SJSA1 (cell line): ENCODE results near the gene C1orf159. TPM values are rescaled to one million over a fixed set of nuclear protein-coding genes. Genes with fewer than 3 reads are reported as not detected.

Experiments used
- DNase-seq, 2 experiments: peaks; one replicate each; pipeline ENCODE4 v3.0.0-alpha.2; 2015 to 2020; ENCODE audit warnings: low spot score in 2 of 2, low read depth in 1 of 2
- H3K27ac ChIP-seq: fragments of 250-450 bp; sonication (Bioruptor Pico); 2 replicates; pipeline ENCODE4 v1.5.1; 2020; ENCODE audit warnings: mild to moderate bottlenecking, moderate library complexity
- H3K27me3 ChIP-seq: fragments of 250-450 bp; sonication (Bioruptor Pico); replicated peaks from 2 replicates; pipeline ENCODE4 v1.5.1; 2020; ENCODE audit warnings: mild to moderate bottlenecking, moderate library complexity
- H3K36me3 ChIP-seq: fragments of 250-450 bp; sonication (Bioruptor Pico); 2 replicates; pipeline ENCODE4 v1.5.1; 2020; ENCODE audit warnings: mild to moderate bottlenecking
- H3K4me1 ChIP-seq: fragments of 250-450 bp; sonication (Bioruptor Pico); replicated peaks from 2 replicates; pipeline ENCODE4 v1.6.1; 2021; ENCODE audit warnings: mild to moderate bottlenecking
- H3K4me3 ChIP-seq: fragments of 250-450 bp; sonication (Bioruptor Pico); 2 replicates; pipeline ENCODE4 v1.5.1; 2020; ENCODE audit warnings: mild to moderate bottlenecking
- H3K9me3 ChIP-seq: fragments of 250-450 bp; sonication (Bioruptor Pico); replicated peaks from 2 replicates; pipeline ENCODE4 v1.5.1; 2020; ENCODE audit warnings: mild to moderate bottlenecking
- total RNA-seq: library from RNA; depleted of rRNA; stranded (reverse); fragments of >200 nt; shearing (Covaris generic); gene quantifications from 2 replicates; pipeline ENCODE4 v1.2.3, GENCODE V29; 2014

Gene C1orf159
- total RNA-seq, 1 experiment from 2014 or later, result 15.4 TPM

- H3K27ac ChIP-seq, result no peak overlapping the region
- no peaks in the 10 kb centered on the region for H3K9me3 ChIP-seq
- no peaks in the 10 kb centered on the region for H3K36me3 ChIP-seq
- no peak overlapping the region for H3K4me3 ChIP-seq
- 0 out of 2 replicates have a peak, but pooled peaks cover 2% of the 10 kb centered on the region for H3K27me3 ChIP-seq
- no peaks in the 10 kb centered on the region for H3K4me1 ChIP-seq
- DNase-seq, result peak in 1 of 2 experiments; percentile 31
These were observed 22.3 kb downstream of the C1orf159 start for GRCh38 chr1:1093610-1093943.

DNA sequence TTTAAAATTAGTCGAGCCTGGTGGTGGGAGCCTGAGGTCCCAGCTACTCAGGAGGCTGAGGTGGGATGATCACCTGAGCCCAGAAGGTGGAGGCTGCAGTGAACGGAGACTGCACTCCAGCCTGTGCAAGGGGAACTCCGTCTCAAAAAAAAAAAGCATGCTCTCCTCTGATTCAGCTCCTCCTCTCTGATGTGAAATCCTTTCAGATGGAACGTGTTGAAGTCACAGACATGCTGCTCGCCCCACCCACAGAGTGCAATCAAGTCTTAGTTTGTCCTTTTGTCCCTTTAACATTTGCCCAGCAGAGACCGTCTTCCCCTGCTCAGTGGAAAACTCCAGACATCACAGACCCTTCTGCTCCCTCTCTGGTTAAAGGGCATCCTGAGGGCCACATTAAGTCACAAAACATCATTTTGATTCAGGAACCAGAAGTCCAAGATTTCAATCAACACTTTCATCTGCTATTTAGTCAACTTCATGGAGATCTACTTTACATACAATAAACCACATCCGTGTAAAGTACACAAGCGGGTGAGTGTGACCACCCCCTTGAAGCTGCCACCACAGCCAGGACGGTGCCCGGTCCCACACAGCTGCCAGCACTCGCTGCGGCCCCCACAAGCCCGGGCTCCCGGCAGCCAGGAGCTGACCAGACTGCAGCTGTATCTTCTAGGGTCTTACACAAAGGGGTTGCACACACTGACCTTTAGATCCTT, 22.8 kb downstream of the C1orf159 start:
- no peak overlapping the region for H3K4me3 ChIP-seq
- DNase-seq, result peak in 1 of 2 experiments; percentile 26
- no peaks in the 10 kb centered on the region for H3K36me3 ChIP-seq
- no peaks in the 10 kb centered on the region for H3K9me3 ChIP-seq
- no peaks in the 10 kb centered on the region for H3K4me1 ChIP-seq
- no peaks in the 10 kb centered on the region for H3K27me3 ChIP-seq
- no peak overlapping the region for H3K27ac ChIP-seq

GRCh38 chr1:1092149-1092855, 23.6 kb downstream of the C1orf159 start:
- H3K4me3 ChIP-seq, result no peak overlapping the region
- H3K4me1 ChIP-seq, result no peaks in the 10 kb centered on the region
- H3K9me3 ChIP-seq, result no peaks in the 10 kb centered on the region
- no peaks in the 10 kb centered on the region for H3K27me3 ChIP-seq
- DNase-seq, result peak in 1 of 2 experiments; percentile 39
- H3K27ac ChIP-seq, result no peak overlapping the region
- no peaks in the 10 kb centered on the region for H3K36me3 ChIP-seq

DNA sequence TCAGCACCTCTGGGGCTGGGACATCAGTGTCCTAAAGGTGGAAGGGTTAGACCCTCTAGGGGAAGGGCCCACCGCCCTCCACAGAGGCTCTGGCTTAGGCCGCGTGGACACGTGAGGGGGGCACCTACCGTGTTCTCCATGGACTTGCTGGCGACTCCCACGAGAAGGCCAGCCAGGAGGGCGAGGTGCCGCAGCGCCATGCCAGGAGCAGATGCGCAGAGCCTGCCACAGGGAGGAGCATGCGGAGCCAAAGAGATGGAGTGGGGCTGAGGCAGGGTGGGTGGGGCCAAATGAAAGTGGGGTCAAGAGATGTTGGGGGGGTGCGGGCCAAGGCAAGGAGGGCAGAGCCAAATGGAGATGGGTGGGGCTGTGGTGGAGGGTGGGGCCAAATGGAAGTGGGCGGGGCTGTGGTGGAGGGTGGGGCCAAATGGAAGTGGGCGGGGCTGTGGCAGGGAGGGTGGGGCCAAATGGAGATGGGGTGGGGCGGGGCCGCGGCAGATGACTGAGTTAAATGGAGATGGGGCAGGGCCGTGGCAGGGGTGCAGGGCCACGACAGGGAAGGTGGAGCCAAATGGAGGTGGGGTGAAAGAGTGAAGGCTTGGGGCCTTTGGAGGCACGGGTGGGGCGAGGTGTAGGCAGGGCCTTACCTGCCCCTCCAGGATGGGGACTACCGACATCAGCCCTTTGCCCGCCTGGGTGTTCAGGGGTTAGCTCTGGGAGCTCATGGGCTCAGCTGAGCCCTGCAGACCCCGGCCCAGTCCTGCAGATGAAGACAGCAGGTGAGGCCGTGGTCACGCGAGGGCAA, 24.3 kb downstream of the C1orf159 start:
- Histone ChIP-seq H3K36me3 (no peaks in the 10 kb centered on the region), H3K27me3 (no peaks in the 10 kb centered on the region), H3K4me1 (no peaks in the 10 kb centered on the region), H3K4me3 (no peak overlapping the region), H3K9me3 (no peaks in the 10 kb centered on the region), H3K27ac (no peak overlapping the region)
- DNase-seq, result peak in 1 of 2 experiments; percentile 38

GRCh38 chr1:1090424-1091343, 25.2 kb downstream of the C1orf159 start:
- no peaks in the 10 kb centered on the region for H3K27me3 ChIP-seq
- no peaks in the 10 kb centered on the region for H3K4me1 ChIP-seq
- no peaks in the 10 kb centered on the region for H3K9me3 ChIP-seq
- no peak overlapping the region for H3K4me3 ChIP-seq
- DNase-seq, result peak in 1 of 2 experiments; percentile 43
- H3K27ac ChIP-seq, result no peak overlapping the region
- no peaks in the 10 kb centered on the region for H3K36me3 ChIP-seq

GRCh38 chr1:1089731-1090423, 26.0 kb downstream of the C1orf159 start:
- no peak overlapping the region for H3K27ac ChIP-seq
- H3K9me3 ChIP-seq, result no peaks in the 10 kb centered on the region
- H3K36me3 ChIP-seq, result no peaks in the 10 kb centered on the region
- H3K4me1 ChIP-seq, result no peaks in the 10 kb centered on the region
- H3K27me3 ChIP-seq, result no peaks in the 10 kb centered on the region
- no peak overlapping the region for H3K4me3 ChIP-seq
- DNase-seq, result peak in 1 of 2 experiments; percentile 37

GRCh38 chr1:1088801-1089680, 26.8 kb downstream of the C1orf159 start:
- Histone ChIP-seq H3K9me3 (no peaks in the 10 kb centered on the region), H3K4me3 (no peak overlapping the region), H3K27ac (no peak overlapping the region), H3K36me3 (no peaks in the 10 kb centered on the region), H3K27me3 (no peaks in the 10 kb centered on the region), H3K4me1 (no peaks in the 10 kb centered on the region)
- DNase-seq, result peak in 1 of 2 experiments; percentile 40

GRCh38 chr1:1088029-1088800, 27.7 kb downstream of the C1orf159 start:
- no peaks in the 10 kb centered on the region for H3K27me3 ChIP-seq
- H3K4me1 ChIP-seq, result no peaks in the 10 kb centered on the region
- no peak overlapping the region for H3K27ac ChIP-seq
- no peaks in the 10 kb centered on the region for H3K9me3 ChIP-seq
- no peak overlapping the region for H3K4me3 ChIP-seq
- DNase-seq, result peak in 1 of 2 experiments; percentile 40
- H3K36me3 ChIP-seq, result no peaks in the 10 kb centered on the region

DNA sequence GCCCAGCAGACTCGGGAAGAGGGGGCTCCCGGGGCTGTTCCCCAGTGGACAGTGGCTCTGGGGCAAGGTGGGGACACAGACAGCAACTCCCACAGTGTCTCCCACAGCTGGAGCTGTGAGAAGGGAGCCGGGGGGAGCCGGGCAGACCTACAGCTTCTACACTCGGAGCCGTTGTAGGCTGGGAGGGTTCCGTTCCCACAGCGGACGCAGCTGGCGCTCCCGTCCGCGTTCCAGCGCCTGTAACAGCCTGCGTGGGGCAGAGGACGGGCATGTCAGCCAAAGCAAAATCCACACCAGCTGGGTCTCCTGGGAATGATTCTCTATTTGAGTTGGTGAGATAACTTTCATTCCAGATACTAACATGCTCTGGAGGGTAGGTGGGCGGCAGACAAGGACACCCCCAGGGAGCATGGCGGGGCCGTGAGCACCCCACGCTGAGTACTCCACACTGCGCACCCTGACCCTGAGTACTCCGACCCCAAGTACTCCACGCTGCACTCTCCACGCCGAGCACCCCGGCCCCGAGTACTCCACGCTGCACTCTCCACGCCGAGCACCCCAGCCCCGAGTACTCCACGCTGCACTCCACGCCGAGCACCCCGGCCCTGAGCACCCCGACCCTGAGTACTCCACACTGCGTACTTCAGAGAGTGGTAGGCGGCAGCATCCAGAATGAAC, 28.4 kb downstream of the C1orf159 start:
- H3K4me1 ChIP-seq, result no peaks in the 10 kb centered on the region
- no peaks in the 10 kb centered on the region for H3K9me3 ChIP-seq
- no peak overlapping the region for H3K27ac ChIP-seq
- H3K4me3 ChIP-seq, result no peak overlapping the region
- H3K27me3 ChIP-seq, result no peaks in the 10 kb centered on the region
- H3K36me3 ChIP-seq, result no peaks in the 10 kb centered on the region
- no peak for DNase-seq

GRCh38 chr1:1086911-1087341, 29.0 kb downstream of the C1orf159 start:
- H3K4me1 ChIP-seq, result no peaks in the 10 kb centered on the region
- H3K27ac ChIP-seq, result no peak overlapping the region

More at GRCh38 chr1:1086911-1087341, 29.0 kb downstream of the C1orf159 start:
- Histone ChIP-seq H3K27me3 (no peaks in the 10 kb centered on the region), H3K4me3 (no peak overlapping the region), H3K9me3 (no peaks in the 10 kb centered on the region), H3K36me3 (no peaks in the 10 kb centered on the region)
- DNase-seq, result no peak
